Upper lobe of right lung (tissue), 1 donor: ENCODE results near the gene SMNDC1. TPM values are rescaled to one million over a fixed set of nuclear protein-coding genes. Genes with fewer than 3 reads are reported as not detected.

Experiments used
- ATAC-seq: fragments of 200-7000 bp; cut with Tn5 transposase; one replicate; pipeline ENCODE4 v1.9.1; 2020; ENCODE audit warnings: mild to moderate bottlenecking, moderate library complexity
- DNase-seq: peaks from one replicate; pipeline ENCODE4 v3.0.0-alpha.2; 2020
- H3K27ac ChIP-seq: fragments of 200-600 bp; one replicate; pipeline ENCODE4 v1.8.0; 2022
- H3K27me3 ChIP-seq: fragments of 200-600 bp; one replicate; pipeline ENCODE4 v1.8.0; 2022; ENCODE audit warnings: mild to moderate bottlenecking
- H3K36me3 ChIP-seq: fragments of 200-600 bp; one replicate; pipeline ENCODE4 v1.8.0; 2022
- H3K4me1 ChIP-seq: fragments of 200-600 bp; one replicate; pipeline ENCODE4 v1.8.0; 2022
- H3K4me3 ChIP-seq: fragments of 200-600 bp; one replicate; pipeline ENCODE4 v1.8.0; 2022; ENCODE audit warnings: mild to moderate bottlenecking
- H3K9me3 ChIP-seq: fragments of 200-600 bp; one replicate; pipeline ENCODE4 v1.8.0; 2022
- intact Hi-C: fragments of 100-400 bp; cut with DNase I; formaldehyde crosslinking; loops from one replicate; pipeline ENCODE4 v1.11.0; 2022
- total RNA-seq: library from RNA; stranded (reverse); fragmentation: NEBNext Ultra II Directional; extraction: Animal tissue kit (Norgen Biotek cat#: 25700); gene quantifications from one replicate; pipeline ENCODE4 v1.2.1, GENCODE V29; 2021
- TF ChIP-seq, protein P1 (sequence below): fragments of 200-600 bp; IDR thresholded peaks from one replicate; pipeline ENCODE4 v1.8.0; 2022; ENCODE audit warnings: antibody characterized with exemption
- donor health status: DM: no; HTN: yes; CAD: no; lungs with severe emphysema.

The SMNDC1 gene
- total RNA-seq, 1 donor from 2014 or later, result 35.8 TPM

DNA sequence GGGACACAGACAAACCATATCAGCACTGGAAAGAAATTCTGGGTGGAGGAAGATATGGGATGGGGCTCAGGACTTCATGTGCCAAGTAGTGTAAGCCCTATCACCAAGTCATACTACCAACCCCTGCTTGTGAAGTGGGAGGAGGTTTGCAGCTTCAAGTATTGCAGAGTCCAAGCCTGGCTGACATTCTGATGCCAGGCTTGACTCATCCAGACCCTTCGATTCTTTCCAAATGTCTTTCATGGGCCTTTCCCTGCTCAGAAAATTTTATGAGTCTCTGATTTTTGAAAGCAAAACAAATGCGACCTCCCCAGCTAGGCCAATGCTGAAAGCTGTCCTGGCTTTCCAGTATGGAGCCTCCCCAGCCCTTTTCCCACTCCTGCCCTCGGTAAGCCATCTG, 45.1 kb upstream of the SMNDC1 start:
- H3K4me1 ChIP-seq, result no peaks in the 10 kb centered on the region
- peaks cover 4% of the 10 kb centered on the region for H3K27me3 ChIP-seq
- H3K4me3 ChIP-seq, result no peak overlapping the region
- H3K36me3 ChIP-seq, result no peaks in the 10 kb centered on the region
- intact Hi-C loops, result no loop called here
- TF ChIP-seq, protein P1, sequence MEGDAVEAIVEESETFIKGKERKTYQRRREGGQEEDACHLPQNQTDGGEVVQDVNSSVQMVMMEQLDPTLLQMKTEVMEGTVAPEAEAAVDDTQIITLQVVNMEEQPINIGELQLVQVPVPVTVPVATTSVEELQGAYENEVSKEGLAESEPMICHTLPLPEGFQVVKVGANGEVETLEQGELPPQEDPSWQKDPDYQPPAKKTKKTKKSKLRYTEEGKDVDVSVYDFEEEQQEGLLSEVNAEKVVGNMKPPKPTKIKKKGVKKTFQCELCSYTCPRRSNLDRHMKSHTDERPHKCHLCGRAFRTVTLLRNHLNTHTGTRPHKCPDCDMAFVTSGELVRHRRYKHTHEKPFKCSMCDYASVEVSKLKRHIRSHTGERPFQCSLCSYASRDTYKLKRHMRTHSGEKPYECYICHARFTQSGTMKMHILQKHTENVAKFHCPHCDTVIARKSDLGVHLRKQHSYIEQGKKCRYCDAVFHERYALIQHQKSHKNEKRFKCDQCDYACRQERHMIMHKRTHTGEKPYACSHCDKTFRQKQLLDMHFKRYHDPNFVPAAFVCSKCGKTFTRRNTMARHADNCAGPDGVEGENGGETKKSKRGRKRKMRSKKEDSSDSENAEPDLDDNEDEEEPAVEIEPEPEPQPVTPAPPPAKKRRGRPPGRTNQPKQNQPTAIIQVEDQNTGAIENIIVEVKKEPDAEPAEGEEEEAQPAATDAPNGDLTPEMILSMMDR, result no peak
- H3K9me3 ChIP-seq, result no peaks in the 10 kb centered on the region
- H3K27ac ChIP-seq, result no peak overlapping the region
- no peak for ATAC-seq
- no peak for DNase-seq

DNA sequence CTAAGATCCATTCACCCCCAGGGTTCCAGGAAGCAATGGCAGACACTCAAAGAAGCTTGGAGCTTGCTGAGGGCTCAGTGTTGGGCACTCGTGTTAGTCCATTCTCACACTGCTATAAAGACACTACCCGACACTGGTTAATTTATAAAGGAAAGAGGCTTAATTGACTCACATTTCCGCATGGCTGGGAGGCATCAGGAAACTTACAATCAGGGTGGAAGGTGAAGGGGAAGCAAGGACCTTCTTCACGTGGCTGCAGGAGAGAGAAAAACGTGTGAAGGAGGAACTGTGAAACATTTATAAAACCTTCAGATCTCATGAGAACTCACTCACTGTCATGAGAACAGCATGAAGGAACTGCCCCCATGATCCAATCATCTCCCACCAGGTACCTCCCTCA, 44.7 kb upstream of the SMNDC1 start:
- Histone ChIP-seq H3K9me3 (no peaks in the 10 kb centered on the region), H3K36me3 (no peaks in the 10 kb centered on the region), H3K4me1 (no peaks in the 10 kb centered on the region), H3K4me3 (no peak overlapping the region), H3K27ac (no peak overlapping the region), H3K27me3 (peaks cover 4% of the 10 kb centered on the region)
- TF ChIP-seq, protein P1, result no peak
- ATAC-seq (no peak), DNase-seq (no peak)
- intact Hi-C loops, result no loop called here

DNA sequence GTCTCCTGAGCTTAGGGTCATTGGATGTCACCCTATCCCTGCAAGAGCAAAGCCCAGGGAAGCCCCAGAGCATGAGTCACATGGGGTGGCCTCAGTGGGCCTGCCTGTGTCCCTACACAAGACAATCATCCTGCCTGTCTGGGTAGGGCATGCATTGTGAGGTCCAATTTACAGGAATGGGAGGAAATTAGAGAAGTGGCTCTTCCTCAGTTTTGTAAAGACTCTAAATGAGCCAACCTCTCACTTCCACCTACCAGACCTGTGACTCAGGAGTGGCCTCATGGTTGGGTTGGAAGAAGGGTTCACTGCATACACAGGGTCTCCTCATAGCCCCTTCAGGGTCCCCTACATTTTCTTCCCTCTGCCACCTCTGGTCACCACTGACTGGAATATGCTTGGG, 43.6 kb upstream of the SMNDC1 start:
- H3K9me3 ChIP-seq, result no peaks in the 10 kb centered on the region
- ATAC-seq (peak; percentile 19), DNase-seq (no peak)
- H3K4me3 ChIP-seq, result no peak overlapping the region
- TF ChIP-seq, protein P1, result no peak
- H3K27ac ChIP-seq, result no peak overlapping the region
- no peaks in the 10 kb centered on the region for H3K4me1 ChIP-seq
- peaks cover 4% of the 10 kb centered on the region for H3K27me3 ChIP-seq
- intact Hi-C loops, result no loop called here
- H3K36me3 ChIP-seq, result no peaks in the 10 kb centered on the region

DNA sequence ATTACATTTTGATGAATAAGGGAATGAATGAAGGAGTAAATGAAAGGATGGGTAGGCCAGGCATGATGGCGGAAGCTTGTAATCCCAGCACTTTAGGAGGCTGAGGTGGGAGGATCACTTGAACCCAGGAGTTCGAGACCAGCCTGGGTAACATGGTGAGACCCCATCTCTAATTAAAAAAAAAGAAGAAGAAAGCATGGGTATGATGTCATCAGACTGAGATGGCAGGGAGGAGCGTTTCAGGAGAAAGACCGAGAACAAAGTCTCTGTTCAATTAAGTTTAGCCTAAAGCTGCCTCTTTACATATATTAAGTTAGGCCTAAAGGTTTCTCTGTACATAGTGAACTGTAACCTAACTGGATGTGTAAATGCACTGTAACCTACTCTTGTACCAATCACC, 42.2 kb upstream of the SMNDC1 start:
- peaks cover 4% of the 10 kb centered on the region for H3K27me3 ChIP-seq
- no peaks in the 10 kb centered on the region for H3K9me3 ChIP-seq
- intact Hi-C loops, result no loop called here
- no peaks in the 10 kb centered on the region for H3K4me1 ChIP-seq
- no peaks in the 10 kb centered on the region for H3K36me3 ChIP-seq
- no peak for ATAC-seq
- TF ChIP-seq, protein P1, result no peak
- no peak for DNase-seq
- H3K27ac ChIP-seq, result no peak overlapping the region
- no peak overlapping the region for H3K4me3 ChIP-seq

DNA sequence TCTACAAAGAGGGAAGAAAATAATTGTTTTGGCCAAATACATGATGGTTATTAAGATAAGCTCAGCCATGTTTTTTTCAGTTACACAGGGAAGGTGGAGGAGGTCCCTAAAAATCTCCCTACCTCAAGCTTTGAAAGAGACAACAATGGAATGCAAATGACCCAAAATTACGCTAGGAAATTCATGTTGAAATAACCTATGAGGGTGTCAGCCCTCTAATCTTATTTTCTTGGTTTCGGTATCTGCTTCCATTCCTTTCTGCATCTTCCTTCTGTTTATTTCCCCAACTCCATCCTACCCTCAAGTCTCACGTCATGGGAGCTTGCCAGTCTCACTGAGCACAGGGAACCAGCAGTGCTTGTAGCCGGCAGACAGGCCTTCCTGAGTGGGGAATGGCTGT, 40.6 kb upstream of the SMNDC1 start:
- intact Hi-C loops, result no loop called here
- no peaks in the 10 kb centered on the region for H3K4me1 ChIP-seq
- H3K9me3 ChIP-seq, result no peaks in the 10 kb centered on the region

DNA sequence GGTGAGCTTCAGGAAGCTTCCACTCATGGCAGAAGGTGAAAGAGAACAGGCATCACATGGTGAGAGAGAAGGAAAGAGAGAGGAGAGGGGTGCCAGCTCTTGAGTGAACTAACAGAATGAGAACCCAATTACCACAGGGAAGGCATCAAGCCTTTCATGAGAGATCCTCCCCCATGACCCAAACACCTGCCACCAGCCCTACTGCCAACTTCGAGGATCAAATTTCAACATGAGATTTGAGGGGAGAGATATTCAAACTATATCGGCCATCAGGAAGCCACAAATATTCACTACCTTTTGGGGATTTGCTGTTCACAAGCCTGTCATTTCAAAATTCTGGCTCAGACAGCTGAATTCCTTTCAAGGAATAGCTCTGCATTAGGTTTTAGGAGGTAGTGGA, 39.9 kb upstream of the SMNDC1 start:
- Histone ChIP-seq H3K36me3 (no peaks in the 10 kb centered on the region), H3K4me1 (no peaks in the 10 kb centered on the region), H3K27me3 (no peaks in the 10 kb centered on the region), H3K9me3 (no peaks in the 10 kb centered on the region), H3K4me3 (no peak overlapping the region), H3K27ac (no peak overlapping the region)
- intact Hi-C loops, result no loop called here
- no peak for ATAC-seq
- TF ChIP-seq, protein P1, result no peak
- no peak for DNase-seq

More for the DNA sequence above, 40.6 kb upstream of the SMNDC1 start:
- Histone ChIP-seq H3K27ac (no peak overlapping the region), H3K4me3 (no peak overlapping the region), H3K36me3 (no peaks in the 10 kb centered on the region), H3K27me3 (no peaks in the 10 kb centered on the region)
- TF ChIP-seq, protein P1, result no peak
- ATAC-seq, result no peak
- no peak for DNase-seq
